ENCODE measurements around the gene PRRT1B.

DNA sequence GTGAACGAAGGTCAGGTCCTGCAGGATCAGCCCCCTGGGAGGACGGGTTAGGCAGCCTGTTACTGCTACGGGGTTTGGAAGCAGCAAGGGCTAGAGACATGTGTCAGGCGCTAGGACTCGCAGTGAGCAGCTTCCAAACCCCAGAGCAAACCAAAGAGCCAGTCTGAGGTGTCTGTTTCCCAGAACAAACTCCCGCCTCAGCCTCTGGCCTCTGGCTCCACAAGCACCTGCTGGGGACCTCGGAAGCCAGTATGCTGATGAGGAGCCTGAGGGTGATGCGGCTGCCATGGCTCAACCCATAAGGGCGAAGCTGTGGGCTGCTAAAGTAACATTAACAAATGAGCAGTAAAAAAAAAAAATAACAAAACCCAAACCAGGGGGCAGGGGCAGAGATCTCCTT, 35.0 kb downstream of the PRRT1B start:
- TF ChIP-seq POLR2A (IDR thresholded peaks at IDR 0.05) = no peak
- TF ChIP-seq, protein P1, sequence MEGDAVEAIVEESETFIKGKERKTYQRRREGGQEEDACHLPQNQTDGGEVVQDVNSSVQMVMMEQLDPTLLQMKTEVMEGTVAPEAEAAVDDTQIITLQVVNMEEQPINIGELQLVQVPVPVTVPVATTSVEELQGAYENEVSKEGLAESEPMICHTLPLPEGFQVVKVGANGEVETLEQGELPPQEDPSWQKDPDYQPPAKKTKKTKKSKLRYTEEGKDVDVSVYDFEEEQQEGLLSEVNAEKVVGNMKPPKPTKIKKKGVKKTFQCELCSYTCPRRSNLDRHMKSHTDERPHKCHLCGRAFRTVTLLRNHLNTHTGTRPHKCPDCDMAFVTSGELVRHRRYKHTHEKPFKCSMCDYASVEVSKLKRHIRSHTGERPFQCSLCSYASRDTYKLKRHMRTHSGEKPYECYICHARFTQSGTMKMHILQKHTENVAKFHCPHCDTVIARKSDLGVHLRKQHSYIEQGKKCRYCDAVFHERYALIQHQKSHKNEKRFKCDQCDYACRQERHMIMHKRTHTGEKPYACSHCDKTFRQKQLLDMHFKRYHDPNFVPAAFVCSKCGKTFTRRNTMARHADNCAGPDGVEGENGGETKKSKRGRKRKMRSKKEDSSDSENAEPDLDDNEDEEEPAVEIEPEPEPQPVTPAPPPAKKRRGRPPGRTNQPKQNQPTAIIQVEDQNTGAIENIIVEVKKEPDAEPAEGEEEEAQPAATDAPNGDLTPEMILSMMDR (IDR thresholded peaks at IDR 0.05) = no peak
- no peak for TF ChIP-seq EP300 (IDR thresholded peaks at IDR 0.05)
